GM11168 (cell line): ENCODE data around the gene GUCY1A2.

Experiments used
- in situ Hi-C: fragments of 300-500 bp; cut with MboI; formaldehyde crosslinking; loops from one replicate; pipeline ENCODE4 v1.12.0; 2022; ENCODE audit warnings: low sequenced_read_pairs; ENCODE audit not compliant: unreplicated experiment

The GUCY1A2 gene

DNA sequence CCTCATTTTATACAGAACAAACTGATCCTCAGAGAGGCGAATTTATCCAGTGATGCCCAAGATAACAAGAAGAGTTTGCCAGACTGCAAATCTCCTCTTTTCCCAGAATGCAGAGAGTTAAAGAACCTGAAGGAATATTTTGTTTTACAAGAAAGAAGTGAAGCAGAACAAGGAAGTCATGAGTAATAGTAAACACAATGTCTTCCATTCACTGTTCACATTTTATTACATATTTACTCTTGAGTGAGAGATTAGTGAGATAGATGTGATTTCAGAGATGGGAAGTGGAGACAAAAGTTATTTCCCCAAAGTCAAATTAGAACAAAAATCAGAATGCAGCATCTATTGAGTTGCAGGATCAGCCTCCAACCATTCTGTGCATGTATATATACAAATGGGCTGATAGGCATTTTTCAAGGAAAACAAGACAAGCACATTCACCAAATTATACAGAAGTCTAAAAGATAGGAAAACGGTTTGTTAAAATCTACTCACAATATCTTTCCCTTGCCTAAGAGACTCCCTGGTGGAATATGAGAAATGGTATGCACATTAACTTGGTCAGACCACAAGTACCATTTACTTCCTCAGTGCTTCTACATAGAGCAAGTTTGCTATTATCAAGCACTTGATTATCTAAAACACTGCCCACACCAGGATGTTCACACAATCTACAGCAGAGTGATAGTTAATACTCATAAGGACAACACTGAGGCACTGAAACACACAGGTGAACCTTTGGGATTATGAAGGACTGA, 12.0 kb downstream of the GUCY1A2 start:
- in situ Hi-C loops = no loop called here

DNA sequence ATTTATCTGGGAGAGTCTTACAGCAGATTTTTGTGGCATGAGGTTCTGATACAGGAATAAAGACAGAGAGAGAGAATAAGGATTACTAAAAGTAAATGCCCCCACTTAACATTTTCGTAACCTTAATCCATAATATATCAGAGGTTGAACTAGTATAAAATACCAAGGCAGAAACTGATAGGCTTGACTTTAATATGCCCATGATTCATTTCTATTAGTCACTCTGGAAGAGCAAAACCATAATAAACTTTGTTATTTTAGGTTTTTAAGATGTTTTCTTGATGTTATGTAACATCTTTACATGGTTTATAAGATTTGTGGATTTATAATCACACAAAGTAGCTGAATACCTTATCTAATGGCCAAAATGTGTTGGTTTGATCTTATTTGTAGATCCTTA, 19.1 kb downstream of the GUCY1A2 start:
- in situ Hi-C loops = no loop called here

DNA sequence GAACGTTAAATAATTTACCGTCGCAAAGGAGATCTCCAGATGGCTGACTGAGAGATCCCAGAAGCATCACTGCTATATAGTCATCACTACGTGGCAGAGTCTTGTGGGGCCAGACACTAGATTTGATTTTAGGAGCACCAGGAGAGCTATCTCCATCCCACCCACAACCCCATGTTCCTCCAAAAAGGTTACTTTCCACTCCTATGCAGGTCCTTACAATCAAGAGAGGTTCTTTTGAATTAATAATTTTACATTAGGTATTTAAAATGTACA, 19.4 kb downstream of the GUCY1A2 start:
- in situ Hi-C loops = no loop called here

DNA sequence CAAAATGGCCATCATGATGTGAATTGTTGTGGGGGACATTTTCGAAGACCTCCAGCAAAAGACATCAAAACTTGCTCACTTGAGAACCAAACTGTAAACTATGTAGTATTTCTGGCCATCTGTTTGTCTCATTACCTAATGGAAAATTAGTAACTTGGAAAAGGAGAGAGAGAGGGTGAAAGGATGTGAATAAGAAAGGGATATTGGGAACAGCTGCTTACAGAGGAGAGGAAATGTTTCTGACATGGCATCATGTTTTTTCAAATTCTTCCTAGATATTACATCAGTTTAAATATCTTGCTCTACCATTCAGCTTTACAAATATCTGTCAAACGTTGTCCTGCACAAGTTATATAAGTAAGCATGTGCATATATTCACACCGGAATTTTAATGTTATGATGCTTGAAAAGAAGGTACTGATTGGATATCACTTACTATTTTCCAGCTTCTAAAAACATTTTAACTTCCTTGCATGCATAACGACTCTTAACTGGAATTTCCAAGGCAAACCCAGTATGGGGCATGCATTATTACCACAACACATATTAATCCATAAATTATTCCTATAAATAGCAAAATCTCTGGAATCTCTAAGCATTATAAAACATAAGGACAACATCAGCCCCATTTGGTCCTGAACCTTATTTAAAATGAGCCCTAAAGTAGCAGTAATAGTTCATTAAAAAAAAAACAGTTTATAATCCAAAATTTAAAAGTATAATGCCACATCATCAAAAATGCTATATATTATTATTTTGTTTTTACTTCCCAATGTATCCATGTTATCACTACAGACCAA, 20.0 kb downstream of the GUCY1A2 start:
- in situ Hi-C loops = no loop called here

DNA sequence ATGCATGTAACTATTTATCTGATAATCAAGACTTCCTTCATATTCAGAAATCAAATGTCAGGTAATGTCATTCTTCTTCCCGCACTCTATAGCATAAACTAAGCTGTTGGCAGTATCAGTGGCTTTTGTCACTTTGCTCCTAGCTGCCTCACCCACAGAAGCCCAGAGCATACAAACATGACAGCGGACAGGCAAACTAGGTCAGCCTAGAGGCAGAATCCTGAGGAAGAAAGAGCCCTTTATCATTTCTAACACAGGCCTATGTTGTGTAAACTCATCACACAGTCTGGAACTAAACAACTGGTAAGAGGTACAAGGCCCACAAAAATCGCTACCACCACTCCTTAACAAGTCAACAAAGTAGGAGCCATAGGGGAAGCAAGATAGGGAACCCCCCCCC, 21.0 kb downstream of the GUCY1A2 start:
- in situ Hi-C loops = no loop called here

DNA sequence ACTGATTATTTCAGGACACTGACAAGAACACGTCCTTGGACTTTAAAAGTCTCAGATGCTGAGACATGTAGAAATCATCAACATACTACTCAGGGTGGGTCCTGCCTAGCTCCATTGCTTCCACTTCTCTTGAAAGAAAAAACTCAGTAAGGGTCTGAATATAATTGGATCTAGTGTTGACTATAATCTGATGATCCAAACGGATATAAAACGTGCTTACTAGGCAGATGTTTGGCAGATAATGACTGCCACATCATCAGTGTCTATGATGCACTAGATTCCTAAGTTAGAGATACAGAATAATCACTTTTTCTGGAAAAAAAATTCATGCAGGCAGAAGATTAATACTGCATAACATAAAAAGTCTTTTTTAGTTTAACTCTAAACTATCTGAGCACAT, 21.6 kb downstream of the GUCY1A2 start:
- in situ Hi-C loops = no loop called here

DNA sequence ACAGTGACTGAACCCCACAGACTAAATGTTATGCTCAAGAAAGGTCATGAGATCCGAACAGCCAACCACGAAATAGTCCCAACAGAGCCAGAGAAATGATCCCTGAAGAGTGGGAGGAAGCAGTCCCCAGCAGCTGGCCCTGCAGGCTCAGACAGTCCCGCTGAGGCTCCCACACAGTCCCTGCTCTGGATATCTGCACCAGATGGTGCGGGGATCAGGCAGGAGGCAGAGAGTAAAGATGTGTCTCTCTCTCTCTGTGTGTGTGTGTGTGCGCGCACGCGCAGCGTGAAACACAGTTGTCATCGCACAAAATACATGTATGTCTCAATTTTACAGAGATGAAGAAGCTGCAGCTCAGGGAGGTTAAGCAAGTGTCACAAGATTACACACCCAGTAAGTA, 27.9 kb downstream of the GUCY1A2 start:
- in situ Hi-C loops = no loop called here

DNA sequence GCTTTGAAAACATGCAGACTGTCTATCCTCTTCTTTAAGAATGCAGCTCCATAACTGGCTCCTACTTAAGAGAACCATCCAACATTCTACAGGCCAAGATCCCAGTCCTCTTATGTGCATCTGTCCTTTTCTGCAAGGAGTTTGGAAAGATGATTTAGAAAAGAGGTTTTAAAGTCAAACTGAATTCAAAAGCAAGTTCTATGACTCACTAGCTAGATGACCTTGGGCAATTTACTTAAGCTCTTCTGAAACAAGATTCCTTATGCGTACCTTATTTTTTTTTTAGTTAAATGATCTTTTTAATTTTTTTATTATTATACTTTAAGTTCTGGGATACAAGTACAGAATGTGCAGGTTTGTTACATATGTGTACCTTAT, 29.2 kb downstream of the GUCY1A2 start:
- in situ Hi-C loops = no loop called here

DNA sequence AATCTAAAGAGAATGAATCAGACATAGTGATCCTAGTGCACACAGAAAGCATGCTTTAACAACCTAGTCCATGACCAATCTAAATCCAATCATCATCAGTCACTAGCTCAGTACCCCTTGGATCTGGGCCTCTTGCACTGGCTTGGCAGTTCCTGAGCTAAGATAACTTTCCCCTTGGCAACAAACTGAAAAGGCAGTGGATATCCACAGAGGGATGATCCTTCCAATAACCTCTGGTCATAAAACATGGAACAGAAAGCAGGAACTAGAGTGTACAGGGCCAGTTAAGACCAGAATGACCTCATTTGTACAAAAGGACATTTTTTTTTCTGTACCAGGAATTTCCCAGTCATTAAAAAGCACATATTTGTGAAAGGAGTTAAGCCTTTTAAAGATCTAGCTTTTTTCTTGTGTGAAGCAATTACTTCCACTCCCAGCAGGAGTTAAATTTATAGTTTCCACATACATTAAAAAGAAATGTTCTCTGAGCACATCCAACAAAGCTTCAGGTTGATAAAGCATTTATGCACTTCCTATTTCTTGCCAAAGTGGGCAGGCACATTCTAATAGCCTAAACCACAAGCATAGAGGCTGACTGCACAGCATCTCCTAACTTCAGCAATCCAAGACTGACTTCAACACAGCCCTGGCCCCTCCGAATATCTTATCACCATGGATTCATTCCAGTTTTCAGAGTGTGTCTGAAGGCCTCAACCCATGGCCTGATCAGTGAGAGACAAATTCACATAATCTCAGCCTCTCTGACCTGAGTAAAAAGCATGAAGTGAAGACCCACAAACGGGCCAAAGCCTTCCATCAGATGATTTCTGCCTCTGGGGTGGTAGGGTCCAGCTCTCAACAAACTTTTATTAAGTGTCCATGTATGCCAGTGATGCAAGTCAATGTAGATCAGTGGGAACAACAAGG, 29.9 kb downstream of the GUCY1A2 start:
- in situ Hi-C loops = no loop called here

DNA sequence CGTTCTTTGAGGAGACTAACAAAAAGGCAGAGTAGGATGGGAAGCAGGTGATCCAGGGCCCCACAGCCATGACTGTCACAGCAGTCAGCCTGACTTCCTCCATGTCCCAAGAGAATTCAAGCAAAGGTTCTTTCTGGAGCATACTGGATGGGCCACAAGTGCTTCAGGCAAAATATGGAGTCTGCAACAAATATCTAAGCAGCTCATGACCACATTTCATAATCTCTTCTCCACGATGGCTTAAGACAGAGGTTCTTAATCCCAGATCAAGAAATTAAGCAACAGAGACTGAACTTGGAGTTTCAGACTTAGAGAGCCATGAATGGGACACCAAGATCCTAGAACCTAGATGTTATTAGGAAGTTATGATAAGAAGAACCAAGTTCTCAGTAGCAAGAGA, 31.6 kb downstream of the GUCY1A2 start:
- in situ Hi-C loops = no loop called here

DNA sequence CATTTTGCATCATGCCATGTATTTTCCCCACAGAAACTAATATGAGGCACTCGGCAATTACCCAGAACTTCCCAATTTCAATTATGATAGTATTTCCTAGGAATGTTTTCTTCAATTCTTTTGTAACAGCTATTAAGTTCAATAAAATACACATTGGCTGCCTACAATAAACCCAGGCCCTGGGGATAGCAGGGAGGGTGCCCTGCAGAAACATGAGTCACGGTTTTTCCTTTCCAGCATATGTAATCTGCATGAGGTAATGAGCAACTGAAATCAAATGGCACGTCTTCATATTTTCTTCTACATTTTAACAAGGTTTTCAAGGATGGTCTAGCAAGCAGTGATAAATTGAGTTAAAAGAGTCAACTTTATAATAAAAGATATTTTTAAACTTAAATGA, 32.0 kb downstream of the GUCY1A2 start:
- in situ Hi-C loops = no loop called here

DNA sequence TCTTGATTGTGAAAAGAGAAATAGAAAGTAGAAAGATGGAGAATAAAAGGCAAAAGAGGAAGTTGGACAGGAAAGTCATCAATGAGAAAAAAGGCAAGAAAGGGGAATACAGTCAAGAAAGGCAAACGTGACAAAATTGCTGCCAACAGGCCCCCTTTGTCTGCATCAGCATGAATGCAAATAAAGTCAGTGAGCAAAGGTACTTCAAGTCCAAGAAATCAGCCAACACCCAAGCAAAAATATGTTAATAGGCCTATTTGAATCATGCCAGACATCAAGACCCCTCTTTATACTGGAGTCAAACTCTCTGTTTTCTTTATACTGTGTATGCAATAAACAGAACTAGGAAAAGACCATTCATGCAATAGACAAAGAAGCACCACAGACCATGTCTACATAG, 34.3 kb downstream of the GUCY1A2 start:
- in situ Hi-C loops = no loop called here

DNA sequence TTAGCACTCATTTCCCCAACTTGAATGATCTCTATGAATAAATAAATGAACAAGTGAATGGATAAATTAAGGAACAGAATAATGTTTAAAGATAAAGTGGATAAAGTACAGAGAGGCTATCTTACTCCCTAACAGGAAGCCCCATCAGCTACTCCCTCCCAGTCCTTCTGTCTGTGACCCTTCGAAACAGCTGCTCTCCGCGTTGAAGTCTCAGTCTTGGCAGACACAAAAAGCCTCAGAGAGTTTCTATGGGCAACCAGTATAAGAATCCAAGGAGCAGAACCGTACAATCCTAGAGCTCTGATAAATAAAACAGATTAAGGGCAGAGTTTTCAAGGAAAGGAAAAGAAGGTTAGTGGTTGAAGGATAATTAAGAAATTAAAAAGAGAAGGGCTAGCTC, 35.0 kb downstream of the GUCY1A2 start:
- in situ Hi-C loops = no loop called here

DNA sequence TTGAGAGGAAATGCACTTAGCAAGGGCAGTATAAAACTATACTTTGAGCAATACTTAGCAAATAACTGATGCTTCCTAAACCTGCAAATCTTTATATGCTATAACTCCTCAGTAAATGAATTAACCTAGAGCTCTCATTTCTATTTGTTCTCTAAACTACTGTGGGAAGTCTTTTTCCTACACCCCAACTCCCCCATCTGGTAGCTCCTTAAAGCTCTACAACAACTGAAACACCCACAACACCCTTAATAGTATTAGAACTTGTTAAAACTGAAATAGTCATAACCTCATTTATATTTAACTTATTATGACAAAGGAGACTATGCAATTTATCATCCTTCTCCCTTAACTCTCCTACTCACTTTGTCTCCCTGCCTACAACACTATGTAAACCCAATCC, 43.4 kb downstream of the GUCY1A2 start:
- in situ Hi-C loops = no loop called here

DNA sequence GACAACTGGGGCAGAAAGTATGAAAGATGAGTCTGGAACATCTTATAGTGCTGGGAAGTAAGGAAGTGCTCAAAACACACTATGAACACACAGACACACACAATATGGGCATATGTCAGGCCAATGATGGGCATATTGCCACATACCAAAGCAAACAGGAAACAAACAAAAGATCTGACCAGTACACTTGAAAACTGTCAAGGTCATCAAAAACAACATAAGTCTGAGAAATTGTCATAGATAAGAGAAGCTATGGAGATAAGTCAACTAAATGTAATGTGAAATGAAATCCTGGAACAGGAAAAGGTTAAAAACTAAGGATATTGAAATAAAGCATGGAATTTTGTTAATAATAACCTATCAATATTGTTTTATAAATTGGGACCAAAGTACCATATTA, 46.4 kb downstream of the GUCY1A2 start:
- in situ Hi-C loops = no loop called here

DNA sequence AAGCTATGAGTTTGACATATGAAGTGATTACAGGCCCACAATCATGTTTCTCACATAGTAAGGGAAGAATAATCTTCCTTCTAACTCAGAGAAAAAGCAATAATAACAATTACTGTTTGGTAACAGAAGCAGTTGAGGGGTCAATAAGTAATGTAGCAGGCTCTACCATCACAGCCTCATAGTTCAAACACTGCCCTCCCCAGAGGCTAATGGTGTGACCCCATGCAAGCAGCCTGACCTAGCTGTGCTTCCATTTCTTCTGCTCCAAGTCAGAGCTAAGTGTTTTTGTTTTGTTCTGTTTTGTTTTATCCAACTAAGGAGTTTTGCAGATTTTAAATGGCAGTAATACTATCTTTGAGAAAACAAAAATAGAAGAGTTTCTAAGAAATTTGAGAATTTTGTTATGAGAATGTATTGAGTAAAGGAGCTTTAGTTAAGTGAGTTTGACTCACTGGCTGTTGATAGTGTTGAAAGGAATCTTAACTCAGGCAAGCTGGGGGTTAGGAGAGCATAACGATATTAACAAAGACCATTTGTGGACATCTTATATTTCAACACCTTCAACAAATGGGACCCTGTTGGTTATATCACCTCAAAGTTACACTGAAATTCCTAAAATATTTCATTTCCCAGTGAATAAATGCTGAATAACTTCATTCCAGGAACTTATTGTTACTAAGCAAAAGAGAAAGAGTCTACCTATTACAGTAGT, 48.5 kb downstream of the GUCY1A2 start:
- in situ Hi-C loops = no loop called here

DNA sequence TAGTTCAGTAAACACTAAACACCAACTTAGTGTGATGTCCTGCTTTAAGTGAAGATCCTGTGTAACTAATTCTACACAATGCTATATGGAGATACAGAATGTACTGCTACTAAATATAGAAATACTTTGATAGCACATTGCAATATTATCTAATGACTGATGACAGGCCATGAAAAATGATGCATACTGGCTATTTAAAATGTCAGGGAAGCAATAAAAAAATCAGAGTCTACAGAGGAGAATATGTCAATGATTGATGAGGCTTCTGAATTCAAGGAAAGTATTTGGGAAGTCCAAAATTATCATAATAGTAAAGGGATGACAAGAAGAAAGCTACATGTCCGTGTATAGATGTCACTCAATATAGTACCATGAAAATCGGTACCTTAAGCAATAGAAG, 55.3 kb downstream of the GUCY1A2 start:
- in situ Hi-C loops = no loop called here

DNA sequence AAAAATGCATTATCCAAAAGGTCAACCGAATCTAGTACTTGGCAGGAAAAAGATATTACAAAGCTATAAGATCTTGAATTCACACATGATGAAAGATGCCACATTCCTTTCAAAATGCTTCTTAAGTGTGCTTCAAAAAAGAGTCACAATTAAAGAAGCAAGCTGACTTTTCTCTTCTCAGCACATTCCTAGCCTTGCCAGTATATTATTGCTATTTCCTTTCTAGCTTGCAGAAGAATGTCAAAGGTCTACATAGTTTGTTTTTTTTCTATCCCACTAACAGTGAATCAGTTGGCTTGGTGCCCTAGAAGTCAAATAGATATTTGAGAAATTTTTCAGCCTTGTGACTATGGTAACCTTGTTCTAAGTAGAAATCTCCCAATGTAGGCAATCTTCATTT, 56.8 kb downstream of the GUCY1A2 start:
- in situ Hi-C loops = no loop called here

DNA sequence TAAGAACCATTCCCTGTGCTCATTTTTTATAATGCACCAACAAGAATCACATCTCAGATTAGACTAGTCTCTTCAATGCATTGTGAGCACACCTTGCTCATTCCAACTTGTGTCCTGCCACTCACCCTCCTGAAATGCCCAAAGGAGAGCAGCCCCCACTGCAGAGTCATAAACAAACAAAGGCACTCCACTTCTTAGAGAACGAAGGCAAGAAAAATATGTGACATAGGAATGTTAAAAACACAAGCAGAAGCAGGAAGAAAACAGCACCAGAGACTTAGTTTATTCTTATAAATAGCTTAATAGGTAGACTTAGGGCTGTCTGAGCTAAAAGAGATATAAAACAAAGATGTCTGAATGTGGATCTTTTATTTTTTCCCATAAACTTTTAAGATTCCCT, 57.2 kb downstream of the GUCY1A2 start:
- in situ Hi-C loops = no loop called here

DNA sequence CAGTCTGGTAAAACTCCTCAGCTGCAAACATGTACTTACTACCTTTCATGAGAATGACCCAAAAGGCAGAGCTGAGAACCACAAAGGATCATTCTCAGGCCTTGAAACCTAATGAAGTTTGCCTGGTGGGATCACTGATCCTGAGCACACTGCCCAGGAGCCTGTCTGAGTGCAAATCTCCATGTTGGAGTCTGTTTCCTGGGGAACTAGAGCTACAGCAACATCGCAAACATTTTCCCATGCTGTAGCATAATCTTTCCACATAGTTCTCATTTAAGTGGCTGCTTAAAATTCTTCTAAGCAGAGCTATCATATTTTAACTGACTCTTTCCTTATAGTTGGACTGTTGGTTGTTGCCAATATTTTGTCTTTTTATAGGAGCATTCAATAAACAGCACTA, 58.5 kb downstream of the GUCY1A2 start:
- in situ Hi-C loops = no loop called here

DNA sequence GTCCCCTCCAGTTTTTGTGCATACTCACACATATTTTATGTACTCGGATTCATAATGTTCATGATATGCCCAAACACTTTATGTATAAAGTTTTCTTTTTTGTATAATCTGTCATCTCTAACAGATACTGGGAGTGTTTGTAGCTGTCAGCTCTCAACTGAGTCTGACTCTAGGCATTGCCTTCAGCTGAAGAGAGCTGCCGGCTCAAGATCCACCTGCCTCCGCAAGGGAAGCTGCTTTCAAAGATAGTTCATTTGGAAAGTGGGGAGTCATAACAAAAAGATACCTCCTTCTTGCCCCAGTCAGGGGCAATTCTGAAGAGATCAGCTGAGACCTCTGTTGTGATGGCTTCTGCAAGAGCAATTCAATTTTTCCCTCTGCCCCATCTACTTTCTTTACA, 58.9 kb downstream of the GUCY1A2 start:
- in situ Hi-C loops = no loop called here
